Fibroblast of the aortic adventitia (primary cell): ENCODE results near the gene ESAM. TPM values are rescaled to one million over a fixed set of nuclear protein-coding genes. Genes with fewer than 3 reads are reported as not detected.
A peak's percentile ranks its signal among the peaks of the same experiment; 100 is the strongest.
"Not testable (repeated sequence)": the region's sequence is repeated elsewhere in the genome, so short reads cannot be mapped to it uniquely, and the experiment has no call there.

ENCODE experiments used
- DNase-seq: peaks from one replicate; pipeline ENCODE4 v3.0.0-alpha.2; 2010; ENCODE audit warnings: low read depth
- H3K4me3 ChIP-seq: 2 replicates; pipeline ENCODE4 v1.5.1; 2011; ENCODE audit warnings: low read depth, mild to moderate bottlenecking, control low read depth, low read length, moderate library complexity
- CTCF ChIP-seq: IDR thresholded peaks from 2 replicates; pipeline ENCODE4 v1.5.1; 2011; ENCODE audit warnings: mild to moderate bottlenecking, low read length, control low read depth, inconsistent platforms; ENCODE audit not compliant: insufficient read depth
- total RNA-seq: library from RNA; depleted of rRNA; stranded (reverse); fragments of >200 nt; gene quantifications from 2 replicates; pipeline ENCODE4 v1.2.3, GENCODE V29; 2012; ENCODE audit warnings: low replicate concordance

Gene ESAM
- total RNA-seq, 1 donor: 0.36 TPM

GRCh38 chr11:124776865-124777645 is 15.0 kb upstream of the ESAM start:
- TF ChIP-seq CTCF: no peak
- no peak for DNase-seq
- no peak overlapping the region for H3K4me3 ChIP-seq

- DNase-seq, H3K4me3 ChIP-seq: not testable (repeated sequence)
These were observed 8.9 kb upstream of the ESAM start for GRCh38 chr11:124770959-124771358.

GRCh38 chr11:124769806-124770774 is 8.0 kb upstream of the ESAM start:
- no peak for DNase-seq
- TF ChIP-seq CTCF: no peak
- no peak overlapping the region for H3K4me3 ChIP-seq

- no peak overlapping the region for H3K4me3 ChIP-seq
- no peak for DNase-seq
- no peak for TF ChIP-seq CTCF
These were observed 6.8 kb upstream of the ESAM start for GRCh38 chr11:124768914-124769313.

GRCh38 chr11:124766156-124766555 is 4.1 kb upstream of the ESAM start:
- TF ChIP-seq CTCF: no peak
- H3K4me3 ChIP-seq: no peak overlapping the region
- no peak for DNase-seq

GRCh38 chr11:124763156-124763947 is 1.3 kb upstream of the ESAM start:
- TF ChIP-seq CTCF: peak; percentile 83
- peak overlapping the region; percentile 52 for H3K4me3 ChIP-seq
- peak; percentile 64 for DNase-seq
